ENCODE data around the gene IRX6. TPM values are rescaled to one million over a fixed set of nuclear protein-coding genes. Genes with fewer than 3 reads are reported as not detected.

IRX6 gene
- total and polyA plus RNA-seq, 8 donors, result 0.10 TPM; not detected in 7

DNA sequence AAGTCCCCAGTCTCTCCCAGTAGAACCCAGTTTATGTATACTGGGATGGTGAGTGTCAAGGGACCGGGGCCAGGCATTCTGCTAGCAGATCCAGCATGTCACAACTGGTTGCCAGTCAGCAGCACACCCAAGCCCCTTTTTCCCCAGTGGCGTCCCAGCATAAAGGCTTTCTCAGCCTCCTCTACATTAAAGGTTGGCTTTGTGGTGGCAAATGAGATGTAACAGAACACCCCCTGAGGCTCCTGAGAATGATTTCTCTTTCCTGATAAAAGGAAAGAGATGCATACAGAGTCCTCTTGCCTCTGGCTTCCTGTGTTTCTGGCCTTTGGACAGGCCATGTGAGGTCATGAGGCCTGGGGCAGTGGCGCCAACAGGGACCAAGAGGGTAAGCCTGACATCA, 27.9 kb downstream of the IRX6 start:
- no peak for TF ChIP-seq POLR2AphosphoS5 (IDR thresholded peaks at IDR 0.05)
- no peak for TF ChIP-seq CTCF (IDR thresholded peaks at IDR 0.05)
- TF ChIP-seq EP300 (IDR thresholded peaks at IDR 0.05), result no peak
- TF ChIP-seq POLR2A (IDR thresholded peaks at IDR 0.05), result no peak
- Histone ChIP-seq H3K9me3 (peaks cover 0 to 9% (median 0%) of the 10 kb centered on the region in 4 donors), H3K27me3 (peaks cover 0 to 7% (median 5%) of the 10 kb centered on the region in 3 donors), H3K27ac (no peak overlapping the region), H3K4me1 (no peaks in the 10 kb centered on the region), H3K36me3 (no peaks in the 10 kb centered on the region), H3K4me3 (no peak overlapping the region)
- intact Hi-C loops (cut with DNase I; ENCODE audit: low total_unique reads), result no loop called here
- whole genome bisulfite sequencing, 5 donors, result 77 to 91% (median 86%) methylated on average over 3 of the region's 3 CpGs
- DNase-seq, result no peak

GRCh38 chr16:55357241-55357640, 33.2 kb downstream of the IRX6 start:
- intact Hi-C loops (cut with DNase I; ENCODE audit: low total_unique reads), result no loop called here

GRCh38 chr16:55359946-55360345, 35.9 kb downstream of the IRX6 start:
- no peaks in the 10 kb centered on the region for H3K9me3 ChIP-seq
- intact Hi-C loops (cut with DNase I; ENCODE audit: low total_unique reads), result no loop called here
- no peak overlapping the region for H3K4me3 ChIP-seq
- 73 to 83% (median 75%) methylated on average over 2 of the region's 2 CpGs for WGBS, 5 donors
- H3K27ac ChIP-seq, result no peak overlapping the region
- no peaks in the 10 kb centered on the region for H3K36me3 ChIP-seq
- no peaks in the 10 kb centered on the region for H3K4me1 ChIP-seq
- DNase-seq, result no peak
- peaks cover 0 to 19% (median 0%) of the 10 kb centered on the region in 3 donors for H3K27me3 ChIP-seq
- TF ChIP-seq EP300 (IDR thresholded peaks at IDR 0.05) (no peak), CTCF (IDR thresholded peaks at IDR 0.05) (no peak), POLR2A (IDR thresholded peaks at IDR 0.05) (no peak), POLR2AphosphoS5 (IDR thresholded peaks at IDR 0.05) (no peak)

More at GRCh38 chr16:55357241-55357640, 33.2 kb downstream of the IRX6 start:
- Histone ChIP-seq H3K4me1 (no peaks in the 10 kb centered on the region), H3K9me3 (peaks cover 0 to 1% (median 0%) of the 10 kb centered on the region in 4 donors), H3K27me3 (peaks cover 0 to 18% (median 0%) of the 10 kb centered on the region in 3 donors), H3K27ac (no peak overlapping the region), H3K36me3 (no peaks in the 10 kb centered on the region), H3K4me3 (no peak overlapping the region)
- no peak for TF ChIP-seq CTCF (IDR thresholded peaks at IDR 0.05)
- no peak for TF ChIP-seq EP300 (IDR thresholded peaks at IDR 0.05)
- no peak for TF ChIP-seq POLR2AphosphoS5 (IDR thresholded peaks at IDR 0.05)
- TF ChIP-seq POLR2A (IDR thresholded peaks at IDR 0.05), result no peak
- no peak for DNase-seq
- 80 to 88% (median 85%) methylated on average over 3 of the region's 3 CpGs for WGBS, 5 donors

DNA sequence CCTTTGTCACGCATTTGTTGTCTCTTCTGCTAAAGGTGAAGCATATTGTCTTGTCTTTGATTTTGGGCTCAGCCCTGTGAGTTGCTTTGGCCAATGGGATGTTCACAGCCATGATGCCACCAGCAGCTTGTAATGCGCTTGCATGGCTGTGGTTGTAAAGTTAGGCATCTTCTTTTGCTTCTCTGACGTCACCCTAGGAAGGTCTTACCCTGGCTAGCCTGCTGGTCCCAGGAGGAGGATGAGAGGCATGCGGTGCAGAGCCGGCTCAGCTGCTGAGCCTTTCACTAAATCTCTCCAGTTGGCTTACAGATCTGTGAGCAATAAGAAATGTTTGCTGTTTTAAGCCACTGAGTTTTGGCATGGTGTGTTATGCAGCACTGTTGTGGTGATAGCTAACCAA, 40.8 kb downstream of the IRX6 start:
- TF ChIP-seq POLR2A (IDR thresholded peaks at IDR 0.05), result no peak
- TF ChIP-seq EP300 (IDR thresholded peaks at IDR 0.05), result no peak
- H3K27ac ChIP-seq, result no peak overlapping the region
- H3K36me3 ChIP-seq, result no peaks in the 10 kb centered on the region
- 77 to 84% (median 81%) methylated on average over 5 of the region's 5 CpGs for WGBS, 5 donors
- H3K9me3 ChIP-seq, result no peaks in the 10 kb centered on the region
- H3K27me3 ChIP-seq, result peaks cover 0 to 49% (median 5%) of the 10 kb centered on the region in 3 donors
- H3K4me1 ChIP-seq, result peaks cover 0 to 10% (median 4%) of the 10 kb centered on the region in 4 donors
- no peak overlapping the region for H3K4me3 ChIP-seq
- intact Hi-C loops (cut with DNase I; ENCODE audit: low total_unique reads), result no loop called here
- DNase-seq, result no peak

DNA sequence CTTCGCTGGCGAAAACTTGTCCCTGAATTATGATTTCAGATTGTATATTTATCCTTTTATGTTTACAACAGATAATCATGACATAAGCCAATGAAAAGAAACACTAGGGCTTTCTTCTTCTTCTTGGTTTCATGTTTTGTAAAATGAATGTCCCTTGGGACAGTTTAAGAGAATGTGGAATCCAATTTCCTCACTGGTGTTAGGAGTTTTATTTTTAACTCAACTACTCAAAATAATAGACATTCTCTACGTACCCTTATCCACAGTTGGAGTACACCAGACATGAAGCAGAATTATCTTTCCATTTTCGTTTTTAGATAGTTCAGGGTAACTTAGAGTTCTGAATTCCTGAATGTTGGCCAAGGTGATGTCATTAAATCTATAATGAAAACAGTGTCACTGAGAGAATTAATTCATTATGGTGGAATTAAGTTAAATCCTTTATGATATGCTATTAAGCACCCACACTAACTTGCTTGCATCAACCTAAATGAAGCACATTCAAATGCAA, 43.4 kb downstream of the IRX6 start:
- Histone ChIP-seq H3K4me1 (peaks cover 0 to 16% (median 7%) of the 10 kb centered on the region in 4 donors), H3K27me3 (peaks cover 0 to 67% (median 20%) of the 10 kb centered on the region in 3 donors), H3K27ac (no peak overlapping the region), H3K4me3 (no peak overlapping the region), H3K36me3 (no peaks in the 10 kb centered on the region), H3K9me3 (no peaks in the 10 kb centered on the region)
- TF ChIP-seq EP300 (IDR thresholded peaks at IDR 0.05) (no peak), POLR2A (IDR thresholded peaks at IDR 0.05) (no peak), POLR2AphosphoS5 (IDR thresholded peaks at IDR 0.05) (no peak), CTCF (IDR thresholded peaks at IDR 0.05) (no peak)
- DNase-seq, result peak in 1 of 2 donors; percentile 14
- intact Hi-C loops (cut with DNase I; ENCODE audit: low total_unique reads), result no loop called here
- 38 to 59% (median 49%) methylated on average over 4 of the region's 4 CpGs for WGBS, 5 donors

Data from stomach (tissue), 9 donors.